ENCODE data around the gene CELF4.
"Not testable (repeated sequence)": the region's sequence is repeated elsewhere in the genome, so short reads cannot be mapped to it uniquely, and the experiment has no call there.

The CELF4 gene

GRCh38 chr18:37464257-37464656 lies 101.3 kb downstream of the CELF4 start:
- peaks cover 6% of the 10 kb centered on the region; the same call in 1 of the 2 replicates for H3K27me3 ChIP-seq (ENCODE audit: control insufficient read depth, insufficient read depth, low read length)
- no peaks in the 10 kb centered on the region; the same call in 1 of the 2 replicates for H3K4me1 ChIP-seq (ENCODE audit: control insufficient read depth, insufficient read depth, low read length)
- H3K36me3 ChIP-seq (ENCODE audit: control insufficient read depth, insufficient read depth, low read length), result no peaks in the 10 kb centered on the region
- no peak overlapping the region for H3K9ac ChIP-seq (ENCODE audit: low read length)
- no peak overlapping the region for H3K27ac ChIP-seq (ENCODE audit: low read depth, low read length)
- no peaks in the 10 kb centered on the region for H3K9me3 ChIP-seq (ENCODE audit: control insufficient read depth, insufficient read depth, low read depth, low read length)
- no peak overlapping the region for H3K4me3 ChIP-seq (ENCODE audit: low read depth, low read length)

GRCh38 chr18:37461329-37461728 lies 104.3 kb downstream of the CELF4 start:
- not testable (repeated sequence) for H3K9ac ChIP-seq (ENCODE audit: low read length); H3K4me3 ChIP-seq (ENCODE audit: low read depth, low read length); H3K9me3 ChIP-seq (ENCODE audit: control insufficient read depth, insufficient read depth, low read depth, low read length); H3K36me3 ChIP-seq (ENCODE audit: control insufficient read depth, insufficient read depth, low read length); H3K4me1 ChIP-seq (ENCODE audit: control insufficient read depth, insufficient read depth, low read length); H3K27ac ChIP-seq (ENCODE audit: low read depth, low read length)
- H3K27me3 ChIP-seq (ENCODE audit: control insufficient read depth, insufficient read depth, low read length), result peaks cover 14% of the 10 kb centered on the region; the same call in 1 of the 2 replicates

GRCh38 chr18:37460604-37461003 lies 105.0 kb downstream of the CELF4 start:
- no peaks in the 10 kb centered on the region for H3K9me3 ChIP-seq (ENCODE audit: control insufficient read depth, insufficient read depth, low read depth, low read length)
- no peaks in the 10 kb centered on the region; the same call in 1 of the 2 replicates for H3K4me1 ChIP-seq (ENCODE audit: control insufficient read depth, insufficient read depth, low read length)
- H3K9ac ChIP-seq (ENCODE audit: low read length), result no peak overlapping the region
- no peak overlapping the region for H3K27ac ChIP-seq (ENCODE audit: low read depth, low read length)
- H3K36me3 ChIP-seq (ENCODE audit: control insufficient read depth, insufficient read depth, low read length), result no peaks in the 10 kb centered on the region
- no peak overlapping the region for H3K4me3 ChIP-seq (ENCODE audit: low read depth, low read length)
- peaks cover 14% of the 10 kb centered on the region; the same call in 1 of the 2 replicates for H3K27me3 ChIP-seq (ENCODE audit: control insufficient read depth, insufficient read depth, low read length)

GRCh38 chr18:37458697-37459096 lies 106.9 kb downstream of the CELF4 start:
- Histone ChIP-seq H3K9ac (ENCODE audit: low read length) (no peak overlapping the region), H3K4me1 (ENCODE audit: control insufficient read depth, insufficient read depth, low read length) (no peaks in the 10 kb centered on the region), H3K27me3 (ENCODE audit: control insufficient read depth, insufficient read depth, low read length) (peaks cover 17% of the 10 kb centered on the region; the same call in 1 of the 2 replicates), H3K27ac (ENCODE audit: low read depth, low read length) (no peak overlapping the region), H3K9me3 (ENCODE audit: control insufficient read depth, insufficient read depth, low read depth, low read length) (no peaks in the 10 kb centered on the region), H3K36me3 (ENCODE audit: control insufficient read depth, insufficient read depth, low read length) (no peaks in the 10 kb centered on the region), H3K4me3 (ENCODE audit: low read depth, low read length) (no peak overlapping the region)

- no peak overlapping the region for H3K9ac ChIP-seq (ENCODE audit: low read length)
- peaks cover 17% of the 10 kb centered on the region; the same call in 1 of the 2 replicates for H3K27me3 ChIP-seq (ENCODE audit: control insufficient read depth, insufficient read depth, low read length)
- no peaks in the 10 kb centered on the region for H3K4me1 ChIP-seq (ENCODE audit: control insufficient read depth, insufficient read depth, low read length)
- no peak overlapping the region for H3K4me3 ChIP-seq (ENCODE audit: low read depth, low read length)
- H3K9me3 ChIP-seq (ENCODE audit: control insufficient read depth, insufficient read depth, low read depth, low read length), result no peaks in the 10 kb centered on the region
- no peak overlapping the region for H3K27ac ChIP-seq (ENCODE audit: low read depth, low read length)
- no peaks in the 10 kb centered on the region for H3K36me3 ChIP-seq (ENCODE audit: control insufficient read depth, insufficient read depth, low read length)
These were observed 107.8 kb downstream of the CELF4 start for GRCh38 chr18:37457753-37458152.

- no peak overlapping the region for H3K27ac ChIP-seq (ENCODE audit: low read depth, low read length)
- H3K4me3 ChIP-seq (ENCODE audit: low read depth, low read length), result no peak overlapping the region
- H3K27me3 ChIP-seq (ENCODE audit: control insufficient read depth, insufficient read depth, low read length), result peaks cover 17% of the 10 kb centered on the region; the same call in 1 of the 2 replicates
- no peaks in the 10 kb centered on the region for H3K36me3 ChIP-seq (ENCODE audit: control insufficient read depth, insufficient read depth, low read length)
- H3K4me1 ChIP-seq (ENCODE audit: control insufficient read depth, insufficient read depth, low read length), result no peaks in the 10 kb centered on the region
- H3K9ac ChIP-seq (ENCODE audit: low read length), result no peak overlapping the region
- H3K9me3 ChIP-seq (ENCODE audit: control insufficient read depth, insufficient read depth, low read depth, low read length), result no peaks in the 10 kb centered on the region
These were observed 108.3 kb downstream of the CELF4 start for GRCh38 chr18:37457341-37457740.

GRCh38 chr18:37456873-37457272 lies 108.7 kb downstream of the CELF4 start:
- no peak overlapping the region for H3K4me3 ChIP-seq (ENCODE audit: low read depth, low read length)
- H3K9me3 ChIP-seq (ENCODE audit: control insufficient read depth, insufficient read depth, low read depth, low read length), result no peaks in the 10 kb centered on the region
- no peaks in the 10 kb centered on the region for H3K4me1 ChIP-seq (ENCODE audit: control insufficient read depth, insufficient read depth, low read length)
- H3K27ac ChIP-seq (ENCODE audit: low read depth, low read length), result no peak overlapping the region
- no peaks in the 10 kb centered on the region for H3K36me3 ChIP-seq (ENCODE audit: control insufficient read depth, insufficient read depth, low read length)
- H3K27me3 ChIP-seq (ENCODE audit: control insufficient read depth, insufficient read depth, low read length), result peaks cover 17% of the 10 kb centered on the region; the same call in 1 of the 2 replicates
- no peak overlapping the region for H3K9ac ChIP-seq (ENCODE audit: low read length)

- H3K9me3 ChIP-seq (ENCODE audit: control insufficient read depth, insufficient read depth, low read depth, low read length), result no peaks in the 10 kb centered on the region
- no peak overlapping the region for H3K4me3 ChIP-seq (ENCODE audit: low read depth, low read length)
- H3K4me1 ChIP-seq (ENCODE audit: control insufficient read depth, insufficient read depth, low read length), result peaks cover under 1% of the 10 kb centered on the region; the same call in 1 of the 2 replicates
- H3K27me3 ChIP-seq (ENCODE audit: control insufficient read depth, insufficient read depth, low read length), result peaks cover 17% of the 10 kb centered on the region; the same call in 1 of the 2 replicates
- no peaks in the 10 kb centered on the region for H3K36me3 ChIP-seq (ENCODE audit: control insufficient read depth, insufficient read depth, low read length)
- no peak overlapping the region for H3K27ac ChIP-seq (ENCODE audit: low read depth, low read length)
- H3K9ac ChIP-seq (ENCODE audit: low read length), result no peak overlapping the region
These were observed 109.2 kb downstream of the CELF4 start for GRCh38 chr18:37456395-37456794.

- no peaks in the 10 kb centered on the region for H3K36me3 ChIP-seq (ENCODE audit: control insufficient read depth, insufficient read depth, low read length)
- H3K4me3 ChIP-seq (ENCODE audit: low read depth, low read length), result no peak overlapping the region
- H3K9ac ChIP-seq (ENCODE audit: low read length), result no peak overlapping the region
- H3K9me3 ChIP-seq (ENCODE audit: control insufficient read depth, insufficient read depth, low read depth, low read length), result no peaks in the 10 kb centered on the region
- H3K4me1 ChIP-seq (ENCODE audit: control insufficient read depth, insufficient read depth, low read length), result peaks cover 17% of the 10 kb centered on the region
- H3K27ac ChIP-seq (ENCODE audit: low read depth, low read length), result no peak overlapping the region
- peaks cover 5% of the 10 kb centered on the region; the same call in 1 of the 2 replicates for H3K27me3 ChIP-seq (ENCODE audit: control insufficient read depth, insufficient read depth, low read length)
These were observed 111.8 kb downstream of the CELF4 start for GRCh38 chr18:37453752-37454151.

GRCh38 chr18:37452682-37453385 lies 112.8 kb downstream of the CELF4 start:
- peaks cover 17% of the 10 kb centered on the region for H3K4me1 ChIP-seq (ENCODE audit: control insufficient read depth, insufficient read depth, low read length)
- H3K36me3 ChIP-seq (ENCODE audit: control insufficient read depth, insufficient read depth, low read length), result no peaks in the 10 kb centered on the region
- no peaks in the 10 kb centered on the region for H3K9me3 ChIP-seq (ENCODE audit: control insufficient read depth, insufficient read depth, low read depth, low read length)
- no peak overlapping the region for H3K27ac ChIP-seq (ENCODE audit: low read depth, low read length)
- H3K27me3 ChIP-seq (ENCODE audit: control insufficient read depth, insufficient read depth, low read length), result peaks cover 3% of the 10 kb centered on the region; the same call in 1 of the 2 replicates
- H3K4me3 ChIP-seq (ENCODE audit: low read depth, low read length), result no peak overlapping the region
- no peak overlapping the region for H3K9ac ChIP-seq (ENCODE audit: low read length)

- Histone ChIP-seq H3K27me3 (ENCODE audit: control insufficient read depth, insufficient read depth, low read length) (0 out of 2 replicates have a peak, but pooled peaks cover 3% of the 10 kb centered on the region), H3K27ac (ENCODE audit: low read depth, low read length) (no peak overlapping the region), H3K9ac (ENCODE audit: low read length) (no peak overlapping the region), H3K4me3 (ENCODE audit: low read depth, low read length) (no peak overlapping the region), H3K9me3 (ENCODE audit: control insufficient read depth, insufficient read depth, low read depth, low read length) (no peaks in the 10 kb centered on the region), H3K4me1 (ENCODE audit: control insufficient read depth, insufficient read depth, low read length) (peaks cover 17% of the 10 kb centered on the region), H3K36me3 (ENCODE audit: control insufficient read depth, insufficient read depth, low read length) (no peaks in the 10 kb centered on the region)
These were observed 113.6 kb downstream of the CELF4 start for GRCh38 chr18:37452015-37452414.

All from HUES6 (cell line).